NAMALWA (cell line): ENCODE data around the gene RBP3.
"Not testable (repeated sequence)": the region's sequence is repeated elsewhere in the genome, so short reads cannot be mapped to it uniquely, and the experiment has no call there.

Experiments used
- DNase-seq: peaks from one replicate; pipeline ENCODE4 v3.0.0-alpha.2; 2015; ENCODE audit warnings: low spot score

The RBP3 gene

DNA sequence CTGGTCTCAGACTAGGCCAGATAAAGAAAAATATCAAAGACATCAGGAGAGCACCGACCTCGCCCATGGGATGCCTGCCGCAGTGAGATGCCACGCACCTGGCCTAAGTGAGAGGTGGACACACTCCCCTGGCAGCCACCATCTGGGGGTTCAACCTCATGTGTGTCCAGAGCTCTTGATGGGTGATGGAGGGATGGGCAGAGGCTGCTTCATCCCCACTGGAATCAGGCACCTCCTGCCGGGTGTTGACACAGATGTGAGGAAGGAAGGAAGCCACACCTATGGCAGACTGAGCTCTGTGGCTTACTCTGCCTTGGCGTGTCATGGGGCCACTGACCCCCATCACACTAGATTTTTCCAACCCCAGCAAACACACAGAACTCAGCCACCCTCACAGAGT, 24.6 kb downstream of the RBP3 start:
- DNase-seq, result no peak

DNA sequence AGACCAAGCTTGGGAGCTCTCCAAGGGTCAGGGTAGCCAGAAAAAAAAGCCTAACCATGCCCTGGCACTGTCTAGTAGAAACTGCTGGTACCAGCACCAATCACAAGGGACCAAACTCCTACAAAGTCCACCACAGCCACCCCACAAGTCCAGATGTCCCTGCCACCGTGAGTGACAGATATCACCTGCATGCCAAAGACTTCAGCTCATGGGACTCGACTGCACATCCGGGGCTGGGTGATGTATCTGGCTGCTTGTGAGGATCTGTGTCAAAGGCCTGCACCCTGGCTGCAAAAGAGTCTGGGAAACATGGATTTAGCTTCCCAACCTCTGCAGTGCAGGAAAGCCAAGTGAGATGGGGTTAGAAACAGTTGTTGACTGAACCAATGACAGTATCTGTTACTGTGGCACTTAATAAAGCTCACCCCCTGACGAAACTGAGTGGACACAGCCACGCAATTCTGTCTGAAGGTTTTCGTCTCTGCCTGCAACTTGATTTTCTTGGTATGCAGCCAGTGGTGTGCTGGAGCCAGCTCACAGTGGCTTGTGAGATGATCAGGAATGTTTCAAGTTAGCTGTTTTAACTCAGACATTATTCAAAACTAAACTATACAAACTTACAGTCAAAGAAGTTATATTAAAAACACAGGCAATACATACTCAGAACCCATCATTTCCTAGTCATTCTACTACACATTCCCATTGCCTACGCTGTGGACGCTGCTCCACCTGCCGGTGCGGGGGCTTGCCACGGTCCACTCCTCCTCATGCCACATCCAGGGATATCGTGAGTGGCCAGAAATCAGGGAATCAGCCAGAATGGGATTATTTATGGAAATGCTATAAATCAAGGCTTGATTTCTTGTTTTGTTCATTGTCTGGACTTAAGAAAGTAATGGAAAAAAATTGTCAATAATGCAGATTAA, 26.7 kb downstream of the RBP3 start:
- DNase-seq, result no peak

DNA sequence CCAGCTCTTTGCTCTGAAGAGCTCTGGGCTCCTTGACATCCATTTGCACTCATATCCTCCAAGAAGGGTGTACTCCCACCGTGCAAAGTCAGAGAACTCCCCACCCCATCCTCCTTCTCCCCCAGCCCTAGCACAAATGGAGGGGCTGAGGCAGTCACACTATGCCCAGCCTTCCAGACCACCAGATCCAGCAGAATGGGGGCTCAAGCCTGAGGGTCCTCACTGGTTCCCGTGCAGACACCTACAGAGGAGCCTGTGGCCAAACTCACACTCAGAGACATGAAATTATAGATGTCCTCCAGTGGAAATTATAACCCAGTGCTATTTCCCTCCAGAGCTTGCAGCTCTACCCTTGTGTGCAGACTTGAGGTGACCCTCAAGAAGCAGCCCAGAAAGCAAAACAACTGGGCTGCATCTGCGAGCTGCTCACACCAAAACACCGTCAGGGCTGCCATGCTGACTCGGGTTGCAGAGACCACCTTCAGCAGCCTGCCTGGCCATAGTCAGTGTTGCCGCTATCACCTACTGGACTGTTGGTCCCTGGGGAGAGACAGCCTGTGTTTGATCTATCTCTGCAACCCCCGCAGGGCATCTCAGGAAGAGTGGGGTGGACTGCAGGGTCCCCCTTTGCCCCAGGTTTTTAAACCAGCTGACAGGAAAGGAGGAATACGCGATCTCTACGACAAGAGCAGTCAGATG, 28.5 kb downstream of the RBP3 start:
- no peak for DNase-seq

DNA sequence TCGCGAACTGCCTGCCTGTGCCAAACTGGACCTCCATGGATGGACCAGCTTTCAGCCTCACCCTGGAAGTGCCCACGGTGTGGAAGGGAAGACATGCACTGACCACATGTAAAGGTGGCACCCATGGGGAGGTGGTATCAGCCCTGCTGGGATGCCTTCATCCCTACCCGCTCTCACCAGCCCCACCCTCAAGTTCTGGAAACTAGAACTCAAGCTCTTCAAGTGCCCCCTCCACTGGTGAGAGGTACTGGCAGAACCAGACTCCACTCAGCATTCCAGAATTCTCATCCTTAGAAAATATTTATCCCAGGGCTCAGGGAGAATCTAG, 30.0 kb downstream of the RBP3 start:
- DNase-seq, result no peak

DNA sequence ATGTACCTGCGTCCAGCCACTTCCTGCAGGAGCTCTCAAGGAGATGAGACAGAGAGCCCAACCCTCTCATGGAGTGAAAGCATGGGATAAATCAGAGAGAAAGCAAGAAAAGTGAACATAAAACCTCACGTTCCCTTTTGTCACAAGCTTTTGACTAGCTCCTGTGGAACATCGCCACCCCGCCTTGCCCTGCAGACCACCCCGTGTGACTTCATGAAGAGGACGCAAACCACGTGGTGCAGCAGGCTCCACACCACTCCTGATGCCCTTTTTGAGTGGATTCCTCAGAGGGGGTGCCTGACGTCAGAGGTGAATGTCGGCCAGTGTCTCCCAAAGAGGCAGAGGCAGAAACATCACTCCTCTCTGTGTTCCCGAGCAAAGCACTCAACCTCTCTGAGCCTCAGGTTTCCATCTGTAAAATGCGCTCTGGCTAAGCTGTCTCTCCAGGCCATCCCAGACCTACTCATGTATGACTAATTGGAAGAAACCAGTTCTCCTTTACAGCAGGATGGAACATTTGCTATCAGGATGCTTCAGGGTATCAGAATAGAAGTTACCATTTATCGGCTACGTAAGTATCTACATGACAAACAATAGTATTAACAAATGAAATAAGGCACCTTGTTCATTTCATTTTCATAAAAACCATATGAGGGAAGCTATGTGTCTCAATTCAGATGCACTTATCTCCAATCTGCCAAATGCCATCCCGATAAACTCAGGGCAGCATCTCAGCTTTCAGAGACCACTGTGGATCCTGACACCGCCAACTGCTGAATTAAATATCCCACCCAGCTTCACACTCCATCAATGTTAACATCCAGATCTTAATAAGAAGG, 30.7 kb downstream of the RBP3 start:
- DNase-seq, result no peak

DNA sequence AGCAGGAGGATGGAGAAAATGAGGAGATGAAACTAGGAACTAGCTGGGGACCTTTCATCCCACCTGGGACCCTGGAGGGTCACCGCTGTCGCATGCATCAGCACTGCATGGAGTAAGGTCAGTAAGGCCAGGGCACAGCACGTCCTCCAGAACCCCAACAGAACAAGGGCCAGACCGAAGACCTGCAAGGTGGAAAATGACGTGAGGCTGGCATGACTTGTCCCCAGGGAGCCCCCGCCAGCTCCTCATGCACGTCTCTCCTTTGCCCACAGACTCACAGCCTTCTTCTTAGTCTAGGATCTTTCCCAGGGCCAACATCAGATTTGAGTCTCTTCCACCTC, 31.3 kb downstream of the RBP3 start:
- no peak for DNase-seq

DNA sequence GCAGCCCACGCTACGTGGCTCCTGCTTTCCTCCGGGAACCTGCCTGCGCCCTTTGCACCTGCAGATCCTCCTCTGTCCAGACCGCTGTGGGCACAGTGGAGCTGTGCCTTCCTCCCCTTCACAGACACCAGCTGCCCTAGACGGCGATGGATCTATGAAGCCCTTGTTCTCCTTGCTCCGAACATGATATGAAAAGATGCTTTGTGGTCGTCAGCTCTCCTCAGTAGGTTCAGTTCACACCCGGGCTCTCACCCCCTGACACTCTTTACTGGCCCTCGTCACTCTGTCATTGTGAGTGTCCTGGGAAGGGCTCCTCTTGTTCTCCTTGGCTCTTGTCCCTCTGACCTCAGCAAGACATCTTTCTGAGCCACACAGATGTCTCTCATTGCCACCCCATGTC, 31.7 kb downstream of the RBP3 start:
- no peak for DNase-seq

DNA sequence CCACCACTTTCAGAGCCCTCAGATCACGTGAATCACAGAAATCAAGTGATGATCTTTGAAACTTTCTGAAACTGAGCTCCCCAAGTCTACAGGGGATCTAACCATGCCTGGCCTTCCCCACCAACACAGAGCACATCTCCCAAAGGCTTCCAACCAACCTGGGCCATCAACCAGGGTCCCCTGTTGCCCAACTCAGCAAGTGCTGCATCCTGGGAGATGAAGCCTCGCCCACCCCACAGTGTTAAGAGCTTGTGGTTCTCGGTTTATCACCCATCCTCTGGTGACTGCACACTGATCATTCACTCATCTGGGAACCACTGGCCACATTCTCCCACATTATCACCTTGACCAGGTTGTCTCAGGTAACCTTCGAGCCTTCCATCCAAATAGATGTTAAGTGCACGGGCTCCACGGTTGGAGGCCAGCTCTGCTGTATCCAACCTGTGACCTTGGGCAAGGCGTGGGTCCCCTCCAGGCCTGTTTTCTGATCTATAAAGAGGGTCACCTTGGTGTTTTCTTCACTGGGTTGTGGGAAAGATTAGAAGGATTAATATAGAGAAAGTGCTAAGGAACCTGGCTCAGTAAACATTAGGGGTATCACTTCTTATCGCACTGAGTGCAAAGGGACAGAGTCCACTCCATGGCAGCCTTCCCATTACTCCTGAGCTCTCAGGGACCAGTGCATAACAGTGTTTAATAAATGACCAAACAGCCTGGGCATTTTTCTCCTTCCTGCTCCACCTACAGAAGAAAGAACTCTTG, 32.4 kb downstream of the RBP3 start:
- no peak for DNase-seq

DNA sequence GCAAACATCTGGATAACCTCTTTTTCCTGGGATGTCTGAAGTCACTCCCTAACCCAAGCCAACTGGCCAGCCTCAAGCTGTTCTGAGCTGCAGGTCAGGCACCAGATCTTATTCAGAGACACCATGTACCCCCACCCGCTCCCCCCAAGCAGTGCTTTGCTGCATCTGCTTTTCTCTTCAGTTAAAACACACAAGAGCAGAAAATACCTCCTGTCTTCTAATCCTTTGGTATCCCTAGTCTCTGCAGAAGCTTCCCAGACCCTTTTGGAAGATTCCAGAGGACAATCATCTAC, 32.9 kb downstream of the RBP3 start:
- DNase-seq, result no peak

DNA sequence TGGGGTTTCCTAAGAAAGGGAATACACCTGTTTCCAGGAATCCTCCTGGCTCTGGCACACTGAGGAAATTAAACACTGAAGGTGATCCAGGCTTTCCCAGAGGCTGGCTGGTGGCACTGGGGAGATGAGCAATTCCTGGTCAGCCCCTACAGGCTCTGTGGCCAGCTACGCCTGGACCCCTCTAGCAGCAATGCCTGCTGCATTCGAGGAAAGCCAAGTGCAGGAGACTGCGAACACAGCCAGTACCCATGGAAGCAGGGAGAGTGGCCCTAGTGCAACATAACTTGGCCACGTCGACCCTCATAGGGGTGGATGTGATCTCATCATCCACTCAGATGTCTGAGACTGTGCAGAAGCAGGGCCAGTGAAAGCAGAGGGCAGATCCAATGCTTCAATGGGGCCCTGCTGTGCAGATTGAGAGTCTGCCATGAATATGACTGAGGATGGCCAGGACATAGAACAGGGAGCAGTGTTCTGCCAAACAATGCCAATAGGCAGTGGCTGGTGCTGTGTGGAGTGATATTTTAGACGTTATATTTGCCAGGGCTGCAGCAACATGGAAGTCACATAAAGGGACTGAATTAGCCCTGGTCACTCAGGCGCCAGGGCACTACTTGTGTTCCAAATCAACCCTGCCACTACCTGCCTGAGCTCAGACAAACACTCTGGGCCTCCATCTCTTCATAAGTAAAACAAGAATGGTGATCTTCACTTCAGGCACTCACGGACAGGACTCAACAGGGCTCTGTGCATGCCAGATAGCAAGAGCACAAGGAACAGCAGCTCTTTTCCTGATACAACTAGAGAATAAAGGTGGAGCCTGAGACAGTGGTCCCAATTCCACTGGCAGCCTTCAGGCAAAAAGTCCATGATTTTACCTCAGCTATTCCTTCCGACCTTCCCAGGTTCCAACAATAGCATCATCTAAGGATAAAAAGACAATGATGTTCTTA, 33.5 kb downstream of the RBP3 start:
- no peak for DNase-seq

DNA sequence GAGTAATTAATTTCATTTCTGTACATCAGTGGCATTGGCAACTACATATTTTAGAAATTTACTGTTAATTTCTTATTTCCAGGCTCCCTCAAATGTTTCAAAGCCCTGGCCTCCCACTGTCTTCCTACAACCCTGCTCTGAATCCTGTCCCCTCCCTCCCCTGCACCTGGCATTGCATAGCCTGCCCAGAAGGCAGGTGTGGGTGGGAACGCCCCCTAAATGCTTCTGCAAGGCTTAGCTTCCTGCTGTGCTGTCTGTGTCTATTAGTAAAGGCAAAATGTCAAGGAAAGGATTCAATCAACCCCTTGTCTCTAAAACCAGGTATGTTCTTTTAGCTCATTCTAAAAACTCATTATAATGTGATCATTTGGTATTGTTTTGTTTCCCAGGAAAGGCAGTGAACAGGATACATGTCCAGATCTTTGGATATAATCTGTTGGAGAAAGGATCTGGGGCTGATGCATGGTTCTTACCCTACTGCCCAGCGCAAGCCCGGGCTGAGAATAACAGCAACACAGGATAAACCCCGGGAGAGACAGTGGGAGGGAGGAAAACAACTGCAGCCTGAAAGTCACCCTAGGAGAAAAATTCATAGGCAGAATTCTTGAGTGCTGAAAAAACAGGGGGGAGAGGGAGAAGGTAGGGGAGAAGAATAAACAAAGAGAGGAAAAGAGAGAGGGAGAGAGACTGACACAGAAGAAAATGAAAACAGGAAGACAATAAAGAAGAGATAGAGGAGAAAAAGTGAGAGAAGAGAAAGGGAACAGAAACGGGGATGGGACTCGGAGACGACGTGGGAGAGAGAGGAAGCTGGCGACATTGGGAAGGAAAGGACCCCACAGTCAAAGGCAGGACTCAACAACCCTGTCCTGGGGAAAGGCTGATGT, 35.3 kb downstream of the RBP3 start:
- peak; percentile 45 for DNase-seq

DNA sequence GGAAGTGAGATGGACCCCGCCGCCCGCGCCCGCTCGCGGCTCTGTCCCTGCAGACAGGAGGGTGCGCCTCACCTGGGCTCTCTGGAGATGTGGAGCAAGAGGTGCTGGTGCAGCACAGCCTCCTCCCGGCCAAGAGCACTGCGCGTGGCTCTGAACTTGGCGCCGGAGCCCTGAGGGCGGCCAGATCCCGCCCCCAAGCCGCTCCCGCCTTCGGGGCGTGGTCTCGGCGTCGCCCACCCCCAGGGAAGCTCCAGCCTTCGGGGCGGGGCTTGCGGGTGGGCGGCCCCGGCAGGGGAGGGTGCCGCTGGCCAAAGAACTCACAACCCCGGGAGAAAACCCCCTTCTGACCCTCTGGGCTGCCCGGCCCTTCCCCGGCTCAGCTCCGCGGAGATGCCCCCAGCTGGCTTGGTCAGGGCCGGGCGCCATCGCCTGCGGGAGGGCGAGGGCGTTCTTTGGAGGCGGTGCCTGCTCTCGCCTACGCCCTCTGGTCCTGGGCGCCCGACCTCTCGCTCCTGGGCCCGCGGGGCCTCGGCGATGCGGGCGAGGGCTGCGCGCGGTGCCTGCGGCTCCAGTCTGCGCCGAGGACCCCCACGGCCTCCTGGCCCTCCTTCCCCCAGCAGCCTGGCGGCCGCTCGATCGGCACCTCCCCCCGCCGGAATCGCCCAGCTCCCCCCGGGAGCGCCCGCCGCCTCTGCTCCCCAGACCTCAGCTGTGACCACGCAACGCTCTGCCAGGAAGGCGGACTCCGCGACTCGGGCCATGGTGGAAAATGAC, 36.2 kb downstream of the RBP3 start, which contains the start of gene ZNF488:
TSS of gene ZNF488 (minus strand) at position 146 of the 774 bp plus-strand sequence. CDS start 15,464 bp downstream, outside the sequence.
- DNase-seq, result peak; percentile 84

DNA sequence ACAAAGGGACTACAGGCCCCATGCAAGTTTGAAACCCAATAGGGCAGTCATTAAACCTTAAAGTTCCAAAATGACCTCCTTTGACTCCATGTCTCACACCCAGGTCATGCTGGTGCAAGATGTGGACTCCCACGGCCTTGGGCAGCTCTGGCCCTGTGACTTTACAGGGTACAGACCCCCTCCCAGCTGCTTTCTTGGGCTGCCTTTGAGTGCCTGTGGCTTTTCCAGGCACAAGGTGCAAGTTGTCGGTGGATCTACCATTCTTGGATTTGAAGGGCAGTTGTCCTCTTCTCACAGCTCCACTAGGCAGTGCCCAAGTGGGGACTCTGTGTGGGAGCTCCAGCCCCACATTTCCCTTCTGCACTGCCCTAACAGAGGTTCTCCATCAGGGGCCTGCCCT, 37.9 kb downstream of the RBP3 start:
- DNase-seq, result not testable (repeated sequence)

DNA sequence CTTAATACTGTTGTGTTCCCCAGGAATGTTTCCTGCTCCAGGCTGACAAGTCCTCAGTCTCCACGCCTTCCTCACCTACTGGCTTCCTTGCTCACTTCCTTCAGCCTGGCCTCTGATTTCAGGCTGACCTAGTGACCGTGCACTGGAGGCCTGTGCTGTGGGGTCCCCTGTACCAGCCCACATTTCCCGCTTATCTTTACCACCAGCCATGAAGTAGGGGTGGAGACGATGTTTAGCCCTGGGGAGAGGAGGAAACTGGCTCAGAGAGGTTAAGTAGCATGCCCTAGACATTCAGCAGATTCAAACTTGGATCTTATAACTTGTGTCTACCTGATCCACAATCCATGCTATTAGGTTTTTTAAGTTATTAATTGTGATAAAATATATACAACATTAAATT, 40.7 kb downstream of the RBP3 start:
- DNase-seq, result no peak

DNA sequence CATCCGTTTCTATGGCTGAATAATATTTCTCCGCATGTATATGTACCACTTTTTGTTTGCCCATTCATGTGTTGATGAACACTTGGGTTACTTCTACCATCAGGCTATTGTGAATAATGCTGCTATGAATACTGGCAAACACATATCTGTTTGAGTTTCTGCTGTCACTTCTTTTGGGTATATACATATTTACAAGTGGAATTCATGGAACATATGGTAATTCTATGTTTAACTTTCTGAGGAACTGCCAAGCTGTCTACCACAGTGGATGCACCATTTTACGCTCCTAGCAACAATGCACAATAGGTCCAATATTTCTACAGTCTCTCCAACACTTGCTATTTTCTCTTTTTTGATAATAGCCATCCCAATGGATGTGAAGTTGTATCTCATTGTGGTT, 41.5 kb downstream of the RBP3 start:
- no peak for DNase-seq

DNA sequence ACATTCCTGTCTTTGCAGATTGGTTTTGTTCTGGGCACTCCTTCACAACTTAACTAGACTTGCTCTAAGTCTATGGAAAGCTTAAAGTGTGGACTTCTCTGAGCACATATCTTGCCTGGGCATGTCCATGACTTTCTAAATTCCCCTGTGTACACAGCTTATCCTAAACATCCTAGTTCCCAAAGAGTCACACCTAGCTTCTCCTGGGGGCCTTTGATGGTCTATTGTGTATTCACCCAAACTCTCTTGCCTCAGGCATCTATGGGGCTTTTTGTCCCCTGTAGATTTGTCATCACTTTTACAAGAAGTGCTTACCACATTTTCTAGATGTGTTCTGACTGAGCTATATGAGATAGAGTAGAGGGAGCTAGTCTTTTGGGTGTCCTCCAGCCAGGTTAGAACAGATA, 48.2 kb downstream of the RBP3 start:
- no peak for DNase-seq

DNA sequence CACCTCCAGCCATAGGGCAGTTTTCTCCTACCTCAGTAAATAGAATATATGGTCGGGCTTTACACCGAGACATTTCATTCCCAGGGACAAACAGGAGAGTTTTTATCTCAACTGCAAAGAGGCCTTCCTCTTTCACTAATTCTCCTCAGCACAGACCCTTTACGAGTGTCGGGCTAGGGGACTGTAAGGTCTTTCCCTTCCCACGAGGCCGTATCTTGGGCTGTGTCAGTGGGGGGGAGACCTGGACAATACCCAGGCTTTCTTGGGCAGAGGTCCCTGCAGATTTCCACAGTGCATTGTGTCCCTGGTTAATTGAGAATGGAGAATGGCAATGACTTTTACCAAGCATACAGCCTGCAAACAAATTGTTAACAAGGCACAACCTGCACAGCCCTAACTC, 49.1 kb downstream of the RBP3 start:
- no peak for DNase-seq

DNA sequence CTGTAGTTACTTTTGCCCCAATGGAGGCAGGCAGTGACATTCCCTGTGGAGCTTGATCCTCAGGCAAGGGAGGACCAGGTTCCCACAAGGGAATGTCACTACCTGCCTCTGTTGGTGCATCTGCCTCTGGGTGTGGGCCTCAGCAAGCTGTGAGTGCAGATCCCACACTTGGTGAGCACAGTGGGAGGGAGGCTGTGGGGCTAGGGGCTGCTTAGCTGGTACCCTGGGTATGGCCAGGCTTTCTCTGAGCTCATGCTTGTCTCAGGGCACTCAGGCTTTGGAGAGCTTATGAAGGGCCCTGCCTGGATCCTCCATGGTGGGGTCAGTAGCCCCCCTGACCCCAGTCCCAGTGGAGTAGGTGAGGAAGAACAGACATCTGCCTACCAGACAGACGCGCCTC, 52.1 kb downstream of the RBP3 start:
- DNase-seq, result no peak

DNA sequence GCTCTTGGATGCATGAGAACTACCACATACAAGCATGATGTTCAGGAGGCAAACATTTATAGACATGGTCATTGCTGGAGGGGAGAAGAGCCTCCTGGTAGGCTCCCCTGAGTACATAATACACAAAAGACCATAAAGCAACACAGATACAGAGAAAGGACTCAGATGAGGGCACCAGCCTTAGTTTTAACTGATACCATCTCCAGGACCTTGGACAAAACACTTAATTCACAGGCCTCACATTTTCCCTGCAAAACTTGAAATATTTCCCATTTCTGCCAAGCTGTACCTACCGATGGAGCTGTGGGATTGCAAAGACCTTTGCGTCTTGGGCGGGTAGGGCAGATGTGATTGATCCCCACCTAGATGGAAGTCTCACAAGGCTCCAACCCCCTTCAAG, 52.6 kb downstream of the RBP3 start:
- DNase-seq, result no peak
